Right renal cortex interstitium (tissue), 3 donors: Measurements from ENCODE around the gene POLG2. TPM values are rescaled to one million over a fixed set of nuclear protein-coding genes. Genes with fewer than 3 reads are reported as not detected.
"Not testable (repeated sequence)": the region's sequence is repeated elsewhere in the genome, so short reads cannot be mapped to it uniquely, and the experiment has no call there.

Experiments
- DNase-seq, 3 donors: peaks; one replicate each; pipeline ENCODE4 v3.0.0-alpha.2; 2013; ENCODE audit warnings: low read depth in 3 of 3, low spot score in 2 of 3
- polyA plus RNA-seq, 3 donors: library from polyadenylated mRNA; unstranded; fragments of 120-200 nt; gene quantifications; one replicate each; pipeline ENCODE4 v1.2.1, GENCODE V29; 2013; ENCODE audit not compliant: insufficient read length in 3 of 3

Gene POLG2
- polyA plus RNA-seq, 3 donors, result 26.6 to 30.7 (median 28.3) TPM

GRCh38 chr17:64491034-64491860 is 5.6 kb downstream of the POLG2 start:
- DNase-seq, result no peak

- no peak for DNase-seq
Measured at GRCh38 chr17:64488301-64488700, 8.6 kb downstream of the POLG2 start.

DNA sequence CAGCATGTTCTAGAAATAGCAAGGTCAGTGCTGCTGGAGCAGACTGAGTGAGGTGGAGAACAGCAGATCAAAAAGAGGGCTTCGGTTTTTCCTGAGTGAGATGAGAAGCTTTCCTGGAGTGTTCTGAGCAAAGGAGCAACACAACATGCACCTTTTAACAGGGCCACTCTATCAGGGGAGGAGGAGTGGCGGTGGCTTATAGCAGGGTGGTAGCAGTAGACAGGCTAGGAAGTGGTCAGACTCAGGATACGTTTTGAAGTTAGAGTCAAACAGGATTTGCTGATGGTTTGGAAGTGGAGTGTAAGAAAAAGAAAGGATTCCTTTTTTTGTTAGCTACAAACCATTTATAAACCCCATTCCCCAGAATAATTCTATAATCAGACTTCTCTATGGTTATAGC is 12.5 kb downstream of the POLG2 start:
- no peak for DNase-seq

- DNase-seq, result no peak
Measured at GRCh38 chr17:64480951-64481350, 15.9 kb downstream of the POLG2 start.

DNA sequence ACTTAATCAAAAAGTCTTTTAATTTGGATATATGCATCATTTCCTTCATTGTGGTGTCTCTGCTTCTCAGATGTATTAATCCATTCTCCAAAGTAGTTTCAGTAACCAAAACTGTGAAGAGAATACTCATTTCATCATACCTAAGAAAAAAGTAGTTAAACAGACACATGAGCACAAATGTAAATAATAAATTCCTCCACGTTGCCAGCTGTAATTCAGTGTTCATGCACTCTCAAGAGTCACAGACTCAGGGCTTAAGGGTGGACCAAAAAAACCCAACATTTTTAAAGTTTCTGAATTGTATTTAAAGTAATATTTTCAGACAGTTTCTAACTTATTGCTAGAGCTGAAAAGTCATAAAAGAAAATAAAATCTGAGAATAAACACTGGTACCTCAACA is 19.0 kb downstream of the POLG2 start:
- DNase-seq, result no peak

GRCh38 chr17:64472564-64472963 is 24.3 kb downstream of the POLG2 start:
- DNase-seq, result no peak

GRCh38 chr17:64471440-64471839 is 25.4 kb downstream of the POLG2 start:
- DNase-seq, result no peak

DNA sequence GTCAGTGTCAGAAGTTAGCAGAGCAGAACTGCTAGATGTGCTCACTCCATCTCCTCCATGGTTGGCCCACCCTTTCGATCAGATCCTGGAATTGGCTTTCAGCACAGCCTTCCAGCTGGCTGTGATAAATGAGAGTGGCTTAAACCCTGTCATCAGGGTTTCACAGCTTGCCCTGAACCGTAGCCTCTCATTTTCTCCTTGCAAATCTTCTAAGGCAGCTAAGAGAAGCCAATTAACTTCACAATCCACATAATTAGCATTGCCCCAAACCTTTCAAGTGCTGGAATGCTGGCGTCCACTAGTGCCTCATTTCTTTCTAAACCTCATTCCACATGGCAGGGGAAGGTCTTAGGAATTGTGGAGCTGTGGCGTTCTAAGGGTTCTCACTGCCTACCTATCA is 26.2 kb downstream of the POLG2 start:
- no peak for DNase-seq

DNA sequence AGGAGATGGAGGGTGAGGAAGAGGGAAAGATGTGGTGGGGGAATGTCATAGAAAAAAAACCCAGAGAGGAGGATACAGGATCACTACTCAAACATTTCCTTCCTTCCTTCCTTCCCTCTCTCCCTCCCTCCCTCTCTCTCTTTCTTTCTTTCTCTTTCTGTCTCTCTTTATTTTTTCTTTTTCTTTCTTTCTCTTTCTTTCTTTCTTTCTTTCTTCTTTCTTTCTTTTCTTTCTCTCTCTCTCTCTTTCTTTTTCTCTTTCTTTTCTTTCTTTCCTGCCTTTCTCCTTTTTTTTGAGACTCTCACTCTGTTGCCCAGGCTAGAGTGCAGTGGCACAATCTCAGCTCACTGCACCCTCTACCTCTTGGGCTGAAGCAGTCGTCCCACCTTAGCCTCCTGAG is 30.0 kb downstream of the POLG2 start:
- DNase-seq, result not testable (repeated sequence)

DNA sequence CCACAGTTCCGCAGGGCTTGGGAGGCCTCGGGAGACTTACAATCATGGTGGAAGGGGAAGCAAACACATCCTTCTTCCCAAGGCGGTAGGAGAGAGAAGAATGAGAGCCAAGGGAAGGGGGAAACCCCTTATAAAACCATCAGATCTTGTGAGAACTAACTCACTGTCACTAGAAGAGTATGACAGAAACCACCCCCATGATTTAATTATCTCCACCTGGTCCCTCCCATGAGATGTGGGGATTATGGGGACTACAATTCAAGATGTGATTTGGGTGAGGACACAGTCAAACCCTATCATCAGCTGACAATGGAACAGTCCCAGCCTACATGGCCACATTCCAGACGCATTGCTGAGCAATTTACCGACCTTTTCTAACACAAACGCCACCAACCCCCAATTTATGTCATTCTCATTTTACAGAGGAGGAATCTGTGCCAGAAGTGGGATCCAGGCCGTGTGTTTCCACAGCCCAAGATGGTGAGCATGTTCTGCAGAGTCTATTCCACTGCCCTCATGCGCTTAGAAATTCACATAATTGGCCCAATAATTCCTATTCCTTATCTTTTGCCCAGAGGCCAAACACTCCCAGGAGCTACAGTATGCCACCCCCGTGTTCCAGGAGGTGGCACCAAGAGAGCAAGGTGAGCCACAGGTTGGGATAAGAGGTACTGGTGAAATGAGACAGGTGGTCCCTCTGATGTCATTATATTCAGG is 30.7 kb downstream of the POLG2 start:
- DNase-seq, result no peak

DNA sequence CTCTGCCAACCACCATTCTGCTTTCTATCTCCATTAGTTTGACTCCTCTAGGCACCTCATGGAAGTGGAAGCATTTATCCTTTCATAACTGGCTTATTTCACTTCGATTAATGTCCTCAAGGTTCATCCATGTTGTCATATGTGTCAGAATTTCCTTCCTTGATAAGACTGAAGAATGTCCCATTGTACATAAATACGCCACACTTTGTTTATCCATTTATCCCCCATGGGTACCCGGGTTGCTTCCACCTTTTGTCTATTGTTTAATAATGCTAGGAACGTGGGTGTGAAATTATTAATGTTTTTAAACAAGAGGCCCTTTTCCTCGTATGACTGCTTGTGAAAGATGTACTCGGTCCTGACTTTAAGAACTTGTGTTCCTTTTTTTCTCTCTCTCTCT is 35.1 kb downstream of the POLG2 start:
- DNase-seq, result no peak

GRCh38 chr17:64460955-64461354 is 35.9 kb downstream of the POLG2 start:
- peak in 1 of 3 donors; percentile 4 for DNase-seq

DNA sequence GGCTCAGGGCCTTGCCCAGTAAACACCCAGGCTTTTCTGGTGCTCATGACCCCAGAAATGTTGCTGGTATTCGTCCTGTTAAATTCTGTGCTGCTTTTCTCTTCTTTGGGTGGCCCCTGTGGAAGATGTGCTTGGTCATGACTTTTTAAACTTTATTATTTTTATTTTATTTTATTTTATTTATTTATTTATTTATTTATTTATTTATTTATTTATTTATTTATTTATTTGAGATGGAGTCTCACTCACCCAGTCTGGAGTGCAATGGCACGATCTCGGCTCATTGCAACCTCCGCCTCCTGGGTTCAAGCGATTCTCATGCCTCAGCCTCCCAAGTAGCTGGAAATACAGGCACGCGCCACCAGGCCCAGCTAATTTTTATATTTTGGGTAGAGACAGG is 37.0 kb downstream of the POLG2 start:
- not testable (repeated sequence) for DNase-seq

GRCh38 chr17:64459284-64459747 is 37.5 kb downstream of the POLG2 start:
- DNase-seq, result no peak

DNA sequence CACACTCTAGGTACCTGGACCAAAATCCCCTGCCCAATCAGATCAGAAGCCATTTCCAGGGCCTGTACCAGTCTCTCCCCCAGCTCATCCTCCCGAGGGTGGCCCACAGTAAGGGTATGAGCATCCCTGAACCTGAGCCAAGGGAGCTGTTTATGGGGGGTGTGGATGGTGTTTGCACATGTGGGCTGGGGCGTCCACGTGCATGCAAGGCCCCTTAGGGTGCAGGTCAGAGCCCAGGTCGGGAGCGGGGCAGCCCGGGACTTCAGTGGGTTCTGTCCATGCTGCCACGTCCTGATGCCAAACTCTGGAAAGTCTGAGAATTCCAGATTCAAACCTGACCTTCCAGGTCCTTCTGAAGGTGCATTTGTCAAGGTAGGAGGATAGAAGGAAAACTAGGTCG is 38.1 kb downstream of the POLG2 start:
- DNase-seq, result no peak

DNA sequence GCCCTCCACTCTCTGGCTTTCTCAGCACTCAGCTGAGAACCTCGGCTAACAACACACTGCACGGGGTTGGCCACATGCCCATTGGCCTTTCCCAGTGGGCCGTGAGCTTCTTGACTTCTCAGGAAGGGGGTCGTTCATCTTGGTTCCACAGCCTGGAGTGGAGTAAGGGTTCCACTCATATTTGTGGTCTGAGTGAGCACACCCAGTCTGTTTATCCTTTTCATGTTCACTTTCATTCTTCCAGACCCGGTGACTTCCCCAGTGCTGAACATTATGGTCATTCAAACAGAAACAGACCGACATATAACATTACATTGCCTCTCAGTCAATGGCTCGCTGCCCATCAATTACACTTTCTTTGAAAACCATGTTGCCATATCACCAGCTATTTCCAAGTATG is 39.7 kb downstream of the POLG2 start:
- DNase-seq, result no peak

GRCh38 chr17:64455993-64456885 is 40.6 kb downstream of the POLG2 start:
- DNase-seq, result no peak

GRCh38 chr17:64449545-64449944 is 47.3 kb downstream of the POLG2 start:
- DNase-seq, result no peak

DNA sequence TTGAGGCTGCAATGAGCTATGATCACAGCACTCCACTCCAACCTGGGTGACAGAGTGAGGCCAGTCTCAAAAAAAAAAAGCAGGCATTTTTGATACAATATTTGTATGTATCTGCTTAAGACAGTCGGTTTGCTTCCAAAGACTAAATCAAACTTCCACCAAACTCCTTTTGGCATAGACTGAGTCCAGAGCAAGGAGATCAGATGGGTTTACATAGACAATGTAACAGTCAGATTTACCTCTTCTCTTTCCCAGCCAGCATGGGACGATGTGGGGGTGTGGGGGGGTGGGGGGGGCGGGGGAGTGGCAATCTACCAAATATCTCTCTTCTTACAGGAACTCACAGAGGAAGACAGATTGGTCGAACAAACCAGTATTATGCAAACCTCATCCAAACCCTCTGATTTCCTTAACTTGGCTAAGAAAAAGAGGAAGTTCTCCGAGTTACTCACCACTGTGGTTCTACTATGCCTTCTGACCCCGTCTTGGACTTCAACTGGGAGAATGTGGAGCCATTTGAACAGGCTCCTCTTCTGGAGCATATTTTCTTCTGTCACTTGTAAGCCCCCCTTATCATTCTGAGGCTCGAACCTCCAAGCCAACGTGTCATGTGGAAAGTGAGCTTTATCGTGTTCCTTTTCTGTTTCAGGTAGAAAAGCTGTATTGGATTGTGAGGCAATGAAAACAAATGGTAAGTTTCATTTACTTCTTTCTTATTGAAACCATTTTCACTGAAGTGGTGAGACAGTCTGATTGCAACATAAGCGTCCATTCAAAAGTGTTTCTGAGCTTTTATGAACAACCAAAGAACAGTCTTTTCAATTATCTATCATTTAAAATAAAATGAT is 48.0 kb downstream of the POLG2 start, which contains the start of gene MILR1:
Gene MILR1, plus strand, starts transcription at position 451 of the 848 bp plus-strand sequence. Its CDS starts 54 bp downstream, at position 505.
- DNase-seq, result no peak

DNA sequence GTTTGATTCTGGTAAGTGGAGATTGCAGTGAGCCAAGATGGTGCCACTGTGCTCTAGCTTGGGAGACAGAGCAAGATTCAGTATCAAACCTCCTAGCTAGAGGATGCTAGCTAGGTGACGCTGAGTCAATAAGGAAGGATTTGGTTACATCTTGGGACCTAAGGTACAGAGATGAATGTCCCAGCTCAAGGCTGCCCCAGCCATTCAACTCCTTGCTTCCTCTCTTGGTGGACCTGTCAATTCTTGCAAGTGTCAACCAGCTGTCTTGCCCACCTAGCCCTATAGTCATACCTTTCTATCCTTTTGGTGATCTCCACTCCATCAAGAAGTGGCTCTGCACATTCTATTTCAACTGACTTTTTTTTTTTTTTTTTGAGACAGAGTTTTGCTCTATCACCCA is 49.3 kb downstream of the POLG2 start:
- no peak for DNase-seq
